GM18519 (cell line): ENCODE results near the gene S1PR1.

Source experiments
- ATAC-seq: cut with Tn5 transposase; IDR thresholded peaks from one replicate; pipeline ENCODE4 v1.9.1; 2021; ENCODE audit warnings: mild to moderate bottlenecking, moderate library complexity; ENCODE audit not compliant: unreplicated experiment, low FRiP score

The S1PR1 gene

GRCh38 chr1:101278238-101278637, 41.4 kb downstream of the S1PR1 start:
- ATAC-seq: no peak

- no peak for ATAC-seq
These were observed 42.0 kb downstream of the S1PR1 start for GRCh38 chr1:101278845-101279244.

- ATAC-seq: no peak
These were observed 43.3 kb downstream of the S1PR1 start for GRCh38 chr1:101280049-101280592.

GRCh38 chr1:101280942-101281654, 44.3 kb downstream of the S1PR1 start:
- ATAC-seq: no peak

GRCh38 chr1:101281751-101282150, 44.9 kb downstream of the S1PR1 start:
- no peak for ATAC-seq

- no peak for ATAC-seq
These were observed 45.7 kb downstream of the S1PR1 start for GRCh38 chr1:101282314-101283038.

- no peak for ATAC-seq
These were observed 46.6 kb downstream of the S1PR1 start for GRCh38 chr1:101283443-101283842.

- ATAC-seq: no peak
These were observed 47.2 kb downstream of the S1PR1 start for GRCh38 chr1:101284021-101284420.

- ATAC-seq: no peak
These were observed 47.9 kb downstream of the S1PR1 start for GRCh38 chr1:101284622-101285218.

- no peak for ATAC-seq
These were observed 49.2 kb downstream of the S1PR1 start for GRCh38 chr1:101285922-101286570.

GRCh38 chr1:101288491-101288944, 51.7 kb downstream of the S1PR1 start:
- ATAC-seq: peak; percentile 67

- ATAC-seq: no peak
These were observed 53.5 kb downstream of the S1PR1 start for GRCh38 chr1:101290119-101290921.
